Skin of body (tissue), 2 donors: ENCODE data around the gene MAP2K5. TPM values are rescaled to one million over a fixed set of nuclear protein-coding genes. Genes with fewer than 3 reads are reported as not detected.

Experiments used
- small RNA-seq: library from RNA; depleted of rRNA; stranded (forward); fragments of <200 nt; gene quantifications from one replicate; pipeline ENCODE3, GENCODE V24; 2014; ENCODE audit warnings: low replicate concordance
- total RNA-seq: library from RNA; depleted of rRNA; stranded (reverse); fragments of >200 nt; gene quantifications from one replicate; pipeline ENCODE4 v1.2.3, GENCODE V29; 2014

Gene MAP2K5
- total RNA-seq, 1 donor from 2014 or later = 12.2 TPM

Small RNA genes lying within 50 kb of the gene (small RNA-seq; reads per million reads assigned to genes)
- 0.17 reads per million for gene RNU6-1

Other genes with a start within 250 kb of the MAP2K5 start
- gene C15orf61, start 21.6 kb upstream of the MAP2K5 start, total RNA-seq = 7.4 TPM